Right lobe of liver (tissue), 4 donors: Measurements from ENCODE around the gene NTM.

Experiments
- CTCF ChIP-seq, 4 donors: fragments of 200-600 bp in 3 of 4; fragments of 450-650 bp in 1 of 4; IDR thresholded peaks; one replicate each; pipeline versions ENCODE4 v1.5.1 to v1.8.0; 2016 to 2022; ENCODE audit warnings: antibody characterized with exemption in 4 of 4, mild to moderate bottlenecking in 2 of 4
- POLR2A ChIP-seq: fragments of 450-650 bp; IDR thresholded peaks from one replicate; pipeline ENCODE4 v1.6.1; 2017; ENCODE audit warnings: antibody characterized with exemption, mild to moderate bottlenecking
- donor health status: DM: no; HTN: no; CAD: no.
- donor health status: DM: no; HTN: no; CAD: no.
- donor health status: DM: no; HTN: yes; CAD: no.

GRCh38 chr11:132087148-132087547, 716.7 kb downstream of the NTM start:
- TF ChIP-seq CTCF (IDR thresholded peaks at IDR 0.05) (no peak), POLR2A (no peak)
